Measurements from ENCODE around the gene FERMT3. TPM values are rescaled to one million over a fixed set of nuclear protein-coding genes. Genes with fewer than 3 reads are reported as not detected.

FERMT3 gene
- polyA plus RNA-seq, 3 donors = 289 to 421 (median 310) TPM

DNA sequence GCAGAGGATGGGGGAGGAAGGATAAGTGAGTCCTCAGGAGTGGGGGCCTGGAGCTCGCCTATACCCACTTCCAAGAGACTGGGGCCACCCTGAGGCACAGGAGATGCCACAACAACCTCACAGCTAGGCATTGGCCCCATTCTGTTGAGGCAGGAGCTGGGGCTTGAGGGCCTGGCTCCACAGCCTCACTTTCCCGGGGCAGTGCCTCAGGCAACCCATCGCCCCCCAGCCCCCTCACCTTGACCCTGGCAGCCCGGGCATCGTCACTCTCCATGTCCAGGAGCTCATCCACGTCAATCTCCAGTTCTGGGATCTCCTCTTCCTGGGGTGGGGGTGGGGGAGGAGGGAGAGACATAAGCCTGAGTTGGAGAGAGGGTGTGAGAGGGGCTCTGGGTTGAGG is 38.4 kb downstream of the FERMT3 start:
- H3K9me3 Mint-ChIP-seq = no peaks in the 10 kb centered on the region
- intact Hi-C loops (cut with micrococcal nuclease) = loop anchor here (5.0 kb wide), 2 partner anchors 38 to 57 kb away; partner anchors contain the start of genes FERMT3 (in 2 of the 2) and CATSPERZ (in 1 of the 2)
- Histone ChIP-seq H3K9me3 (replicated peaks in 1 of 2; ENCODE audit: control insufficient read depth in 1 of 2, insufficient read depth in 1 of 2, low read length in 2 of 2) (no peaks in the 10 kb centered on the region), H3K36me3 (replicated peaks in 1 of 2; ENCODE audit: control insufficient read depth in 1 of 2, insufficient read depth in 2 of 2, low read length in 2 of 2) (peaks cover 10 to 12% of the 10 kb centered on the region in 2 donors), H3K27ac (ENCODE audit: low read depth in 1 of 2, low read length in 2 of 2) (peak overlapping the region; percentile 13 to 92), H3K4me3 (replicated peaks in 1 of 3; ENCODE audit: low read depth in 2 of 3, low read length in 3 of 3) (peak overlapping the region in 1 of 3 experiments; percentile 86), H3K4me2 (replicated peaks; ENCODE audit: extremely low read depth, low read length, poor library complexity, severe bottlenecking) (peak overlapping the region; percentile 91), H3K4me1 (ENCODE audit: control insufficient read depth in 1 of 2, insufficient read depth in 2 of 2, low read length in 2 of 2) (peaks cover 52 to 66% of the 10 kb centered on the region in 2 donors), H4K20me1 (ENCODE audit: insufficient read depth, low read length) (no peaks in the 10 kb centered on the region), H2AFZ (ENCODE audit: insufficient read depth, low read depth, low read length, poor library complexity, severe bottlenecking) (no peak overlapping the region), H3K9ac (ENCODE audit: insufficient read depth, low read length, poor library complexity, severe bottlenecking) (peak overlapping the region; percentile 76), H3K27me3 (ENCODE audit: control insufficient read depth in 2 of 2, insufficient read depth in 2 of 2, low read length in 2 of 2) (no peaks in the 10 kb centered on the region), H3K79me2 (ENCODE audit: insufficient read depth, low read length) (peaks cover 40% of the 10 kb centered on the region)
- H3K27me3 Mint-ChIP-seq (ENCODE audit: low read depth in 3 of 3) = peaks cover 0 to 4% (median 3%) of the 10 kb centered on the region in 3 donors
- TF ChIP-seq CTCF (IDR thresholded peaks at IDR 0.05) = no peak
- H3K27ac Mint-ChIP-seq = peak overlapping the region in 3 of 7 donors; percentile 65 to 78 (median 75)
- DNase-seq = no peak
- WGBS (ENCODE audit: insufficient coverage) = no CpG with 5 or more reads among the region's 6 CpGs
- H3K4me3 Mint-ChIP-seq = peak overlapping the region; percentile 85 to 89
- peaks cover 48% of the 10 kb centered on the region for H3K4me1 Mint-ChIP-seq
- H3K36me3 Mint-ChIP-seq = peaks cover 13 to 14% of the 10 kb centered on the region in 2 donors

GRCh38 chr11:64245401-64245796 is 38.9 kb downstream of the FERMT3 start:
- H3K9me3 Mint-ChIP-seq = no peaks in the 10 kb centered on the region
- H4K20me1 ChIP-seq (ENCODE audit: insufficient read depth, low read length) = no peaks in the 10 kb centered on the region
- H3K79me2 ChIP-seq (ENCODE audit: insufficient read depth, low read length) = peaks cover 40% of the 10 kb centered on the region
- H3K4me1 ChIP-seq (ENCODE audit: control insufficient read depth in 1 of 2, insufficient read depth in 2 of 2, low read length in 2 of 2) = peaks cover 48 to 64% of the 10 kb centered on the region in 2 donors
- H3K36me3 ChIP-seq (replicated peaks in 1 of 2; ENCODE audit: control insufficient read depth in 1 of 2, insufficient read depth in 2 of 2, low read length in 2 of 2) = peaks cover 10 to 12% of the 10 kb centered on the region in 2 donors
- peak overlapping the region; percentile 45 to 86 (median 51) for H3K4me3 ChIP-seq (replicated peaks in 1 of 3; ENCODE audit: low read depth in 2 of 3, low read length in 3 of 3)
- peak overlapping the region; percentile 76 for H3K9ac ChIP-seq (ENCODE audit: insufficient read depth, low read length, poor library complexity, severe bottlenecking)
- peak in 1 of 3 donors; percentile 42 for DNase-seq
- H3K27me3 ChIP-seq (ENCODE audit: control insufficient read depth in 2 of 2, insufficient read depth in 2 of 2, low read length in 2 of 2) = no peaks in the 10 kb centered on the region
- WGBS (ENCODE audit: insufficient coverage) = 0% methylated on average over 1 of the region's 6 CpGs
- H3K4me2 ChIP-seq (replicated peaks; ENCODE audit: extremely low read depth, low read length, poor library complexity, severe bottlenecking) = peak overlapping the region; percentile 91
- no peak overlapping the region for H2AFZ ChIP-seq (ENCODE audit: insufficient read depth, low read depth, low read length, poor library complexity, severe bottlenecking)
- H3K27ac ChIP-seq (ENCODE audit: low read depth in 1 of 2, low read length in 2 of 2) = peak overlapping the region; percentile 13 to 92
- H3K27me3 Mint-ChIP-seq (ENCODE audit: low read depth in 3 of 3) = peaks cover 0 to 7% (median 3%) of the 10 kb centered on the region in 3 donors
- peaks cover 13 to 14% of the 10 kb centered on the region in 2 donors for H3K36me3 Mint-ChIP-seq
- H3K9me3 ChIP-seq (replicated peaks in 1 of 2; ENCODE audit: control insufficient read depth in 1 of 2, insufficient read depth in 1 of 2, low read length in 2 of 2) = no peaks in the 10 kb centered on the region
- intact Hi-C loops (cut with micrococcal nuclease) = no loop called here
- H3K4me1 Mint-ChIP-seq = peaks cover 46% of the 10 kb centered on the region
- peak overlapping the region in 6 of 7 donors; percentile 35 to 88 (median 80) for H3K27ac Mint-ChIP-seq
- TF ChIP-seq CTCF (IDR thresholded peaks at IDR 0.05) = no peak
- peak overlapping the region; percentile 85 to 89 for H3K4me3 Mint-ChIP-seq

All from CD14-positive monocyte (primary cell).